ENCODE measurements around the gene GPR12.

GPR12 gene

GRCh38 chr13:26759907-26760831 is at the start of gene GPR12:
Gene GPR12 (minus strand): TSS chr13:26760786. CDS start chr13:26759827, 959 bp downstream.
- no peaks in the 10 kb centered on the region for H3K36me3 ChIP-seq (ENCODE audit: insufficient read depth, low read length)
- no peaks in the 10 kb centered on the region for H3F3A ChIP-seq (ENCODE audit: insufficient read depth, low read length)
- H3K9ac ChIP-seq (ENCODE audit: low read length), result no peak within 1 kb of the TSS
- H3K27me3 ChIP-seq (ENCODE audit: insufficient read depth, low read length), result no peaks in the 10 kb centered on the region
- TF ChIP-seq EZH2 (IDR thresholded peaks at IDR 0.05; ENCODE audit: borderline replicate concordance, low read length), result no peak
- no peak for TF ChIP-seq CTCF (IDR thresholded peaks at IDR 0.05; ENCODE audit: low read length)
- H3K79me2 ChIP-seq (ENCODE audit: insufficient read depth, low read length), result no peaks in the 10 kb centered on the region
- H3K9me2 ChIP-seq (ENCODE audit: low read depth, low read length), result no peaks in the 10 kb centered on the region
- no peak within 1 kb of the TSS for H2AFZ ChIP-seq (ENCODE audit: low read length)
- H3K4me2 ChIP-seq (ENCODE audit: low read length), result no peak within 1 kb of the TSS
- no peaks in the 10 kb centered on the region for H4K20me1 ChIP-seq (ENCODE audit: insufficient read depth, low read length)
- no peak within 1 kb of the TSS for H3K4me3 ChIP-seq (ENCODE audit: low read depth, low read length, poor library complexity, severe bottlenecking)
- H3K27ac ChIP-seq (ENCODE audit: low read depth, low read length, poor library complexity, severe bottlenecking), result no peak within 1 kb of the TSS
- no peaks in the 10 kb centered on the region for H3K4me1 ChIP-seq (ENCODE audit: insufficient read depth, low read length, severe bottlenecking)
- no peaks in the 10 kb centered on the region for H3K9me3 ChIP-seq (ENCODE audit: low read length)

GRCh38 chr13:26810095-26810494 is 49.5 kb upstream of the GPR12 start:
- no peaks in the 10 kb centered on the region for H3K9me3 ChIP-seq (ENCODE audit: low read length)
- H3K27me3 ChIP-seq (ENCODE audit: insufficient read depth, low read length), result no peaks in the 10 kb centered on the region
- H3F3A ChIP-seq (ENCODE audit: insufficient read depth, low read length), result no peaks in the 10 kb centered on the region

GRCh38 chr13:26806891-26807290 is 46.3 kb upstream of the GPR12 start:
- no peaks in the 10 kb centered on the region for H4K20me1 ChIP-seq (ENCODE audit: insufficient read depth, low read length)
- no peaks in the 10 kb centered on the region for H3K9me2 ChIP-seq (ENCODE audit: low read depth, low read length)
- H3K27me3 ChIP-seq (ENCODE audit: insufficient read depth, low read length), result no peaks in the 10 kb centered on the region
- no peak for TF ChIP-seq CTCF (IDR thresholded peaks at IDR 0.05; ENCODE audit: low read length)
- no peak for TF ChIP-seq EZH2 (IDR thresholded peaks at IDR 0.05; ENCODE audit: borderline replicate concordance, low read length)
- H3K36me3 ChIP-seq (ENCODE audit: insufficient read depth, low read length), result no peaks in the 10 kb centered on the region
- no peaks in the 10 kb centered on the region for H3F3A ChIP-seq (ENCODE audit: insufficient read depth, low read length)
- no peak overlapping the region for H3K27ac ChIP-seq (ENCODE audit: low read depth, low read length, poor library complexity, severe bottlenecking)
- H3K4me1 ChIP-seq (ENCODE audit: insufficient read depth, low read length, severe bottlenecking), result no peaks in the 10 kb centered on the region
- H3K79me2 ChIP-seq (ENCODE audit: insufficient read depth, low read length), result no peaks in the 10 kb centered on the region
- H3K4me3 ChIP-seq (ENCODE audit: low read depth, low read length, poor library complexity, severe bottlenecking), result no peak overlapping the region
- H3K9ac ChIP-seq (ENCODE audit: low read length), result no peak overlapping the region
- H3K4me2 ChIP-seq (ENCODE audit: low read length), result no peak overlapping the region
- no peak overlapping the region for H2AFZ ChIP-seq (ENCODE audit: low read length)
- no peaks in the 10 kb centered on the region for H3K9me3 ChIP-seq (ENCODE audit: low read length)

More at GRCh38 chr13:26810095-26810494, 49.5 kb upstream of the GPR12 start:
- Histone ChIP-seq H3K9ac (ENCODE audit: low read length) (no peak overlapping the region), H3K36me3 (ENCODE audit: insufficient read depth, low read length) (no peaks in the 10 kb centered on the region), H3K9me2 (ENCODE audit: low read depth, low read length) (no peaks in the 10 kb centered on the region), H3K79me2 (ENCODE audit: insufficient read depth, low read length) (no peaks in the 10 kb centered on the region), H3K4me1 (ENCODE audit: insufficient read depth, low read length, severe bottlenecking) (no peaks in the 10 kb centered on the region), H3K4me3 (ENCODE audit: low read depth, low read length, poor library complexity, severe bottlenecking) (no peak overlapping the region), H3K27ac (ENCODE audit: low read depth, low read length, poor library complexity, severe bottlenecking) (no peak overlapping the region), H3K4me2 (ENCODE audit: low read length) (no peak overlapping the region), H2AFZ (ENCODE audit: low read length) (no peak overlapping the region), H4K20me1 (ENCODE audit: insufficient read depth, low read length) (no peaks in the 10 kb centered on the region)
- no peak for TF ChIP-seq CTCF (IDR thresholded peaks at IDR 0.05; ENCODE audit: low read length)
- no peak for TF ChIP-seq EZH2 (IDR thresholded peaks at IDR 0.05; ENCODE audit: borderline replicate concordance, low read length)

All from OCI-LY1 (cell line).